ENCODE measurements around the gene MAPKAP1.

GRCh38 chr9:125634040-125634717, 72.8 kb downstream of the MAPKAP1 start:
- TF ChIP-seq POLR2A (IDR thresholded peaks at IDR 0.05; ENCODE audit: low read depth, low read length): no peak
- no peak for TF ChIP-seq POLR2AphosphoS5 (IDR thresholded peaks at IDR 0.05; ENCODE audit: low read depth, low read length)
